T-cell (primary cell): ENCODE results near the gene SAA4. TPM values are rescaled to one million over a fixed set of nuclear protein-coding genes. Genes with fewer than 3 reads are reported as not detected.
"Not testable (repeated sequence)": the region's sequence is repeated elsewhere in the genome, so short reads cannot be mapped to it uniquely, and the experiment has no call there.

Experiments used
- ATAC-seq, 4 experiments: fragments of 200-7000 bp in 3 of 4; fragments of 150-1000 bp in 1 of 4; cut with Tn5 transposase; replicated peaks in 1 of 4; 1 replicate in 3 of 4; 2 replicates in 1 of 4; pipeline ENCODE4 v1.10.0; 2021; ENCODE audit warnings: moderate library complexity in 3 of 4, mild to moderate bottlenecking in 2 of 4, moderate number of reproducible peaks in 1 of 4
- CTCF ChIA-PET, 2 donors: fragments of 300-600 bp; sonication (Branson Sonifier 250); formaldehyde crosslinking; loops; one replicate each; lab custom pipeline; 2022; ENCODE audit warnings: antibody characterized with exemption in 2 of 2; lab: Charles Lee
- POLR2A ChIA-PET, 2 donors: fragments of 300-600 bp; sonication (Branson Sonifier 250); formaldehyde crosslinking; loops; one replicate each; lab custom pipeline; 2022; ENCODE audit warnings: antibody characterized with exemption in 2 of 2; lab: Charles Lee
- DNase-seq, 35 experiments: peaks; one replicate each; pipeline versions ENCODE4 v3.0.0 to v3.0.0-alpha.2; 2013 to 2023
- H3K27ac ChIP-seq: one replicate; pipeline ENCODE4 v1.5.1; 2013; ENCODE audit warnings: low read length
- H3K27me3 ChIP-seq, 2 experiments: replicated peaks in 1 of 2; 1 replicate in 1 of 2; 2 replicates in 1 of 2; pipeline versions ENCODE4 v1.6.1 to v1.7.0; 2013; ENCODE audit warnings: low read length in 1 of 2, mixed read lengths in 1 of 2; ENCODE audit not compliant: control insufficient read depth in 2 of 2, insufficient read depth in 2 of 2; ENCODE audit errors: extremely low read depth in 1 of 2
- H3K36me3 ChIP-seq, 2 donors: 1 replicate in 1 of 2; 2 replicates in 1 of 2; pipeline versions ENCODE4 v1.6.1 to v1.7.0; 2013; ENCODE audit warnings: low read length in 1 of 2; ENCODE audit not compliant: control insufficient read depth in 2 of 2, insufficient read depth in 1 of 2; ENCODE audit errors: extremely low read depth in 1 of 2
- H3K4me1 ChIP-seq, 2 experiments: 1 replicate in 1 of 2; 2 replicates in 1 of 2; pipeline versions ENCODE4 v1.6.1 to v1.7.0; 2013; ENCODE audit warnings: low read length in 2 of 2, mixed read lengths in 1 of 2; ENCODE audit not compliant: insufficient read depth in 2 of 2, control insufficient read depth in 1 of 2; ENCODE audit errors: extremely low read depth in 1 of 2
- H3K4me3 ChIP-seq, 2 donors: 1 replicate in 1 of 2; 2 replicates in 1 of 2; pipeline versions ENCODE4 v1.5.1 to v1.7.0; 2013; ENCODE audit warnings: mild to moderate bottlenecking in 2 of 2, low read length in 1 of 2, moderate library complexity in 1 of 2; ENCODE audit not compliant: control insufficient read depth in 1 of 2; ENCODE audit errors: extremely low read depth in 1 of 2
- H3K9me3 ChIP-seq: 2 replicates; pipeline ENCODE4 v1.7.0; 2013
- H3K27ac Mint-ChIP-seq, 2 donors: one replicate each; pipeline ENCODE4 v1.8.0; 2020 to 2021; ENCODE audit warnings: mild to moderate bottlenecking in 2 of 2, mixed read lengths in 2 of 2
- H3K27me3 Mint-ChIP-seq, 2 donors: one replicate each; pipeline ENCODE4 v1.8.0; 2021 to 2022; ENCODE audit warnings: mixed read lengths in 2 of 2
- H3K36me3 Mint-ChIP-seq: one replicate; pipeline ENCODE4 v1.8.0; 2021; ENCODE audit warnings: mixed read lengths
- H3K4me1 Mint-ChIP-seq, 3 donors: one replicate each; pipeline ENCODE4 v1.8.0; 2020 to 2022; ENCODE audit warnings: mixed read lengths in 3 of 3, mild to moderate bottlenecking in 1 of 3
- H3K4me3 Mint-ChIP-seq, 3 donors: one replicate each; pipeline ENCODE4 v1.8.0; 2020 to 2022; ENCODE audit warnings: mild to moderate bottlenecking in 3 of 3, mixed read lengths in 3 of 3, moderate library complexity in 3 of 3
- H3K9me3 Mint-ChIP-seq, 3 donors: one replicate each; pipeline ENCODE4 v1.8.0; 2020 to 2022; ENCODE audit warnings: mixed read lengths in 3 of 3
- WGBS: methylation state at CpG from one replicate; pipeline ENCODE4 v1.1.5; 2013; ENCODE audit warnings: missing lambda C conversion rate; ENCODE audit not compliant: insufficient coverage; 5-methylcytosine and 5-hydroxymethylcytosine counted together
- total RNA-seq, 35 experiments: library from RNA in 6 of 35; stranded (reverse) in 6 of 35; fragments of 120-200 nt in 1 of 35; gene quantifications; one replicate each; pipeline versions ENCODE4 v1.2.1 to v1.2.4 and lab custom pipeline; 2013 to 2026

SAA4 gene
- total RNA-seq, 5 donors from 2014 or later (not counting 1 experiment from before 2014, with no cell fraction given) = 0.54 to 0.93 (median 0.63) TPM; not detected in 2

DNA sequence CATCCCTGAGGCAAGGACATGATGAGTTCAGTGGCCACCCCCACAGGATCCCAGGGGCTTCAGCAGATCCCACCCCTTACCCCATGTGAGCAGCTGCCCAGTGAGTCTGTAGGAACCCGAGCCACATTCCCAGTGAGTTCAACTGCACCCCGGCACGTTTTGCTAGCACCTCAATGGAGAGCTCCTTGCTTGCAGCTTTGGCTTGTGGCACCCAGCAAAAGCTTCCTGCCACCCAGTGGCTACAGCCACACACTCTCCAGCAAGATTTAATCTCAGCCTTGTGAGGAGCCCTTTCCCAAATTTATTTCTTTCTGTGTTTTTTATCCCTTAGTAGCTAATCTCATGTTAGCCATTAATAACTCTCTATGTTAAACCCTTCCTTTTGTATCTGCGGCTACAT, 33.5 kb upstream of the SAA4 start:
- no peaks in the 10 kb centered on the region for H3K9me3 Mint-ChIP-seq
- peaks cover 0 to 3% (median 2%) of the 10 kb centered on the region in 3 donors for H3K4me1 Mint-ChIP-seq
- no peak overlapping the region for H3K27ac ChIP-seq
- no peak overlapping the region for H3K27ac Mint-ChIP-seq
- ATAC-seq = no peak
- POLR2A ChIA-PET = no interaction called here
- WGBS = 87% methylated on average over 4 of the region's 4 CpGs
- H3K4me3 ChIP-seq = no peak overlapping the region
- H3K4me1 ChIP-seq = peaks cover 0 to 6% of the 10 kb centered on the region in 2 experiments
- no peaks in the 10 kb centered on the region for H3K27me3 ChIP-seq
- peaks cover 12% of the 10 kb centered on the region for H3K36me3 Mint-ChIP-seq
- H3K27me3 Mint-ChIP-seq = no peaks in the 10 kb centered on the region
- H3K9me3 ChIP-seq = no peaks in the 10 kb centered on the region
- DNase-seq = no peak
- no peak overlapping the region for H3K4me3 Mint-ChIP-seq
- CTCF ChIA-PET = interaction anchor here in 1 of 2 donors (0.7 to 1.1 kb wide), 2 partner anchors 14 to 26 kb away, joined by 3 read pairs; no protein-coding TSS in a partner anchor
- no peaks in the 10 kb centered on the region for H3K36me3 ChIP-seq

DNA sequence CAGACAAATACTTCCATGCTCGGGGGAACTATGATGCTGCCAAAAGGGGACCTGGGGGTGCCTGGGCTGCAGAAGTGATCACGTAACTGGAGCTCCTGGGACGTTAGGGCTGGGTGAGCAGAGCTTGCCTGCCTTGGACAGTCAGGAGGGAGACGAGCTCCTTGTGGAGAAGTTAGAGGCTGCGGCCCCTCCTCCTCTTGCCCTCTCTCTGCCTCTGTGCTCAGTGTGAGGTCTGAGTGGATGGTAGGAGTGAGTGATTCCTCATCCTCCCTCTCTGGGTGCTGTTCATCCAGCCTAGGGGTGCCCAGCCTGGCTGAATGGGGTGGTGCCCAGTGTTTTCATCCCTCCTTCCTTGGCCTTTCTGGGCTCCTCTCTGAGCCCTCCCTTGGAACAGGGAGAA, 32.6 kb upstream of the SAA4 start:
- no CpG with 5 or more reads among the region's 5 CpGs for WGBS
- H3K27me3 Mint-ChIP-seq, H3K4me3 ChIP-seq, POLR2A ChIA-PET, H3K27ac Mint-ChIP-seq, H3K4me3 Mint-ChIP-seq, H3K4me1 Mint-ChIP-seq, CTCF ChIA-PET, H3K9me3 ChIP-seq, H3K9me3 Mint-ChIP-seq, H3K27me3 ChIP-seq, H3K36me3 ChIP-seq, DNase-seq, ATAC-seq, H3K4me1 ChIP-seq, H3K27ac ChIP-seq: not testable (repeated sequence)
- H3K36me3 Mint-ChIP-seq = peaks cover 11% of the 10 kb centered on the region

DNA sequence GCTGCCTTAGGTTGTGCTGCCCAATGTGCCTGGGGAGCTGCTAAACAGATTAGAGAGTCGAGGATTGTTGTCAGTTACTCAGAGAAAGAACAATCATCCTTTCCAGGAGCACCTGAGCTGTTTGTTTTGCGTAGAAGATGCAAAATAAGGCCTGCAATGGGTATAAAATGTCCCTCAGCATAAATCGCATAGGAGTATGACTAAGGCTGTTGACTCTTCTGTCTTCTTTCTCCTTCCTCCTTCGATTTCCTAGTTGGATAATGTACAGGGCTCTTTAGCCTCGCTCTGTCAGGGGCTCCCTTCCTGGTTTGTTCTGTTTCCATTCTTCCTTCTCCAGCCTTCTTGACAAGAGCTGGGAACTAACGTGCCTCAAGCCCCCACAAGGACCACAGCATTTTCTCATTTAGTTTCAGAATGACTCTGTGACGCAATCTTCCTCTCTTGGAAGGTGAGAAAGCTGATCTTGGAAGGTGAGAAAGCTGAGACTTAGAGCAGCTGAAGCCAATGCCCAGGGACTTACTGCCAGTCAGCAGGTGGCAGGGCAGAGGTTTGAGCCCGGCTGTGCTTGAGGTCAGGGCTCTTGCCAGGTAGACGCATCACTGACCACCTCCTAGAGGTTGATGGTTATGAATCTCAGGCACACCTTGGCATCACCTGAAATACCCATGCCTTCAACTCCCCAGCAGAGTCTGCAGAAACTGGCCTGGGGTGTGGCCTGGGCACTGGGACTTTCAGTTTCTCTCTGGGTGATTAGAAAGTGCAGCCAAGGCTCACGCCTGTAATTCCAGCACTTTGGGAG, 30.9 kb upstream of the SAA4 start:
- H3K4me1 Mint-ChIP-seq, H3K36me3 ChIP-seq, H3K4me1 ChIP-seq, H3K36me3 Mint-ChIP-seq, H3K4me3 ChIP-seq, POLR2A ChIA-PET, H3K9me3 ChIP-seq, H3K27me3 ChIP-seq, DNase-seq, H3K27me3 Mint-ChIP-seq, CTCF ChIA-PET, H3K9me3 Mint-ChIP-seq: not testable (repeated sequence)
- H3K27ac Mint-ChIP-seq = peak overlapping the region; percentile 22 to 63
- peak in 1 of 4 experiments; percentile 32 for ATAC-seq
- peak overlapping the region; percentile 53 for H3K27ac ChIP-seq
- H3K4me3 Mint-ChIP-seq = peak overlapping the region in 2 of 3 donors; percentile 43 to 53
- WGBS = 43% methylated on average over 1 of the region's 10 CpGs

DNA sequence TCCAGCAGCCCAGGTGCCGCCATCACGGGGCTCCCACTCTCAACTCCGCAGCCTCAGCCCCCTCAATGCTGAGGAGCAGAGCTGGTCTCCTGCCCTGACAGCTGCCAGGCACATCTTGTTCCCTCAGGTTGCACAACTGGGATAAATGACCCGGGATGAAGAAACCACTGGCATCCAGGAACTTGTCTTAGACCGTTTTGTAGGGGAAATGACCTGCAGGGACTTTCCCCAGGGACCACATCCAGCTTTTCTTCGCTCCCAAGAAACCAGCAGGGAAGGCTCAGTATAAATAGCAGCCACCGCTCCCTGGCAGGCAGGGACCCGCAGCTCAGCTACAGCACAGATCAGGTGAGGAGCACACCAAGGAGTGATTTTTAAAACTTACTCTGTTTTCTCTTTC, 29.3 kb upstream of the SAA4 start, which contains the start of gene SAA1:
Gene SAA1 (plus strand): TSS at position 316 of the 400 bp plus-strand sequence. CDS start 624 bp downstream, outside the sequence.
- POLR2A ChIA-PET = no interaction called here

DNA sequence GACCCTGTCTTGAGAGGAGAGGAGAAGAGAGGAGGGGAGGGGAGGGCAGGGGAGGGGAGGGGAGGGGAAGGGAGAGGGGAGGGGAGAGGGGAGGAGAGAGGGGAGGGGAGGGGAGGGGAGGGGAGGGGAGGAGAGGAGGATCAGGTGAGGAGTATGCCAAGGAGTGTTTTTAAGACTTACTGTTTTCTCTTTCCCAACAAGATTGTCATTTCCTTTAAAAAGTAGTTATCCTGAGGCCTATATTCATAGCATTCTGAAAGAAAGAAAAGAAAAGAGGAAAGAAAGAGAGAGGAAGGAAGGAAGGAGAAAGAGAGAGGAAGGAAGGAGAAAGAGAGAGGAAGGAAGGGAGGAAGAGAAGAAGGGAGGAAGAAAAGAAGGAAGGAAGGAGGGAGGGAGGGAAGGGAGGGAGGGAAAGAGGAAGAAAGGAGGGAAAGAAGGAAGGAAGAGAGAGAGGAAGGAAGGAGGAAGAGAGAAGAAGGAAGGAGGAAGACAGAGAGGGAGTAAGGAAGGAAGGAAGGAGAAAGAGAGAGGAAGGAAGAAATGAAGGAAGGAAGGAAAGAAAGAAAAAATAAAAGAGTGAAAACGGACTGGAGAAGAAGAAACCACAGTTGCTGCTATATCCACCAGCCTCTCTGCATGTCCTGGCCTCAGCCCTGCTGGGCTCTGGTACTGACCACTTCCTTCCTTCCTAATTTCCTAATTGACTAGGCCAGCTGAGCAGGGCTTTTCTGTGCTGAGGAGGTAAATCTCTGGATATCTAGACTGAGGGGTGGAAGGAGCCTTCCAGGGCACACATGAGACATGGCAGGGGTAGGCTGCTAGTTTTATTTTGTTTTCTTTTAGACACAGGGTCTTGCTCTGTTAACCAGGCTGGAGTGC, 28.3 kb upstream of the SAA4 start:
- DNase-seq (no peak), ATAC-seq (no peak)
- no peaks in the 10 kb centered on the region for H3K9me3 ChIP-seq
- CTCF ChIA-PET = no interaction called here
- H3K27ac ChIP-seq = no peak overlapping the region
- H3K4me3 Mint-ChIP-seq = no peak overlapping the region
- H3K27ac Mint-ChIP-seq = no peak overlapping the region
- H3K36me3 ChIP-seq = no peaks in the 10 kb centered on the region
- no peaks in the 10 kb centered on the region for H3K27me3 ChIP-seq
- peaks cover 0 to 3% (median 2%) of the 10 kb centered on the region in 3 donors for H3K4me1 Mint-ChIP-seq
- H3K4me1 ChIP-seq = peaks cover 0 to 6% of the 10 kb centered on the region in 2 experiments
- POLR2A ChIA-PET = no interaction called here
- H3K9me3 Mint-ChIP-seq = no peaks in the 10 kb centered on the region
- no peaks in the 10 kb centered on the region for H3K36me3 Mint-ChIP-seq
- WGBS = no CpG with 5 or more reads among the region's 1 CpG
- no peak overlapping the region for H3K4me3 ChIP-seq
- no peaks in the 10 kb centered on the region for H3K27me3 Mint-ChIP-seq

More for the DNA sequence above, 29.3 kb upstream of the SAA4 start, which contains the start of gene SAA1:
- Histone ChIP-seq H3K4me1 (peaks cover 0 to 6% of the 10 kb centered on the region in 2 experiments), H3K27ac (no peak within 1 kb of the TSS), H3K36me3 (no peaks in the 10 kb centered on the region), H3K9me3 (no peaks in the 10 kb centered on the region), H3K27me3 (no peaks in the 10 kb centered on the region), H3K4me3 (no peak within 1 kb of the TSS)
- DNase-seq = no peak
- Mint-ChIP-seq H3K9me3 (no peaks in the 10 kb centered on the region), H3K27ac (no peak within 1 kb of the TSS), H3K4me3 (no peak within 1 kb of the TSS), H3K4me1 (peaks cover 0 to 3% (median 2%) of the 10 kb centered on the region in 3 donors), H3K36me3 (no peaks in the 10 kb centered on the region), H3K27me3 (no peaks in the 10 kb centered on the region)
- WGBS = 49% methylated on average over 5 of the region's 8 CpGs
- CTCF ChIA-PET = interaction anchor here in 1 of 2 donors (0.6 kb wide), 1 partner anchor 358 kb away, joined by 4 read pairs; no protein-coding TSS in a partner anchor
- ATAC-seq = no peak

DNA sequence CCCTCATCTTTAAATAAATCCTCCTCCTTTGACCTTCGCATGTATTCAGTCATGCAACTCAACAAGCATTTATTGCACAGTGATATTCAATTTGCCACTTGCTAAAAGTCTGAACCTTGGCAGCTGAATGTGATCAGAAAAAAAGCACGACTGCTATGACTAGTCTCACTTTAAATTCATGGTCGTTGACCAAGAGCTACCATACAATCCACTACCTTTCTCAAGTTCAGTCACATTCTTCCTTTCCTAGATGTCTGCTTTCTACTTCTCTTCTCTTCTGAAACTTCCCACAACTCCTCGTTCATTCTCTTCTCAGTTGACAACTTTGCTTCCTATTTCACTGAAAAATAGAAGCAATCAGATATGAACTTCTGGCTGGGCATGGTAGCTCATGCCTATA, 27.4 kb upstream of the SAA4 start:
- Mint-ChIP-seq H3K27me3 (no peaks in the 10 kb centered on the region), H3K9me3 (no peaks in the 10 kb centered on the region), H3K36me3 (no peaks in the 10 kb centered on the region), H3K4me1 (peaks cover 0 to 3% (median 2%) of the 10 kb centered on the region in 3 donors), H3K4me3 (no peak overlapping the region), H3K27ac (no peak overlapping the region)
- ChIA-PET CTCF (no interaction called here), POLR2A (interaction anchor here in 1 of 2 donors (0.5 kb wide), 1 partner anchor 185 kb away, joined by 3 read pairs; no protein-coding TSS in a partner anchor)
- WGBS = 45% methylated on average over 4 of the region's 4 CpGs
- ATAC-seq (no peak), DNase-seq (no peak)
- no peaks in the 10 kb centered on the region for H3K36me3 ChIP-seq
- no peak overlapping the region for H3K4me3 ChIP-seq
- no peaks in the 10 kb centered on the region for H3K27me3 ChIP-seq
- H3K9me3 ChIP-seq = no peaks in the 10 kb centered on the region
- H3K27ac ChIP-seq = no peak overlapping the region
- H3K4me1 ChIP-seq = peaks cover 0 to 6% of the 10 kb centered on the region in 2 experiments
